ENCODE data around the gene MCTP1.
A peak's percentile ranks its signal among the peaks of the same experiment; 100 is the strongest.
"Not testable (repeated sequence)": the region's sequence is repeated elsewhere in the genome, so short reads cannot be mapped to it uniquely, and the experiment has no call there.

MCTP1 gene

DNA sequence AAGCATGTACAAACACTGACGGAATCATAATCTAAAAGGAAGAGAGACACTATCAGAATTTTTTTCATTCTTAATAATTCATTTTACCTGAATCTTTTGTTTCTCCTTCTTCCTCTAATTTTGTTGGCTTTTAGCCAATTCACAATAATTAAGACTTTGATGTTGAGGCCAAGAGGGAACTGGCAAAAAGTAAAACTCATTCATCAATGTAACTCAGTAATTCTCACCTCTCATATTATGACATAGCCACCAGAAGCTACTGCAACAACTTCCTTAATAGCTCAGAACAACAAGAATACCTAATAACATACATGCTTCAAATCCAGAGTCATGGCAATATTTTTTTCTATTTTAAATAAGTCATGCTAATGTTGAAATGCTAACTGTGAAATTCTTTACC lies 64.5 kb downstream of the MCTP1 start:
- H3K27me3 ChIP-seq (ENCODE audit: insufficient read depth, poor library complexity, severe bottlenecking) = no peaks in the 10 kb centered on the region
- no peak for DNase-seq (ENCODE audit: low spot score)
- no peak overlapping the region for H3K4me3 ChIP-seq (ENCODE audit: severe bottlenecking)
- TF ChIP-seq, protein P1, sequence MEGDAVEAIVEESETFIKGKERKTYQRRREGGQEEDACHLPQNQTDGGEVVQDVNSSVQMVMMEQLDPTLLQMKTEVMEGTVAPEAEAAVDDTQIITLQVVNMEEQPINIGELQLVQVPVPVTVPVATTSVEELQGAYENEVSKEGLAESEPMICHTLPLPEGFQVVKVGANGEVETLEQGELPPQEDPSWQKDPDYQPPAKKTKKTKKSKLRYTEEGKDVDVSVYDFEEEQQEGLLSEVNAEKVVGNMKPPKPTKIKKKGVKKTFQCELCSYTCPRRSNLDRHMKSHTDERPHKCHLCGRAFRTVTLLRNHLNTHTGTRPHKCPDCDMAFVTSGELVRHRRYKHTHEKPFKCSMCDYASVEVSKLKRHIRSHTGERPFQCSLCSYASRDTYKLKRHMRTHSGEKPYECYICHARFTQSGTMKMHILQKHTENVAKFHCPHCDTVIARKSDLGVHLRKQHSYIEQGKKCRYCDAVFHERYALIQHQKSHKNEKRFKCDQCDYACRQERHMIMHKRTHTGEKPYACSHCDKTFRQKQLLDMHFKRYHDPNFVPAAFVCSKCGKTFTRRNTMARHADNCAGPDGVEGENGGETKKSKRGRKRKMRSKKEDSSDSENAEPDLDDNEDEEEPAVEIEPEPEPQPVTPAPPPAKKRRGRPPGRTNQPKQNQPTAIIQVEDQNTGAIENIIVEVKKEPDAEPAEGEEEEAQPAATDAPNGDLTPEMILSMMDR (IDR thresholded peaks at IDR 0.05; ENCODE audit: poor library complexity, severe bottlenecking) = no peak
- H3K27ac ChIP-seq (ENCODE audit: poor library complexity, severe bottlenecking) = no peak overlapping the region
- ATAC-seq (ENCODE audit: low read depth) = no peak
- H3K9me3 ChIP-seq (ENCODE audit: severe bottlenecking) = no peaks in the 10 kb centered on the region
- H3K4me1 ChIP-seq (ENCODE audit: insufficient read depth, poor library complexity, severe bottlenecking) = no peaks in the 10 kb centered on the region
- no peaks in the 10 kb centered on the region for H3K36me3 ChIP-seq (ENCODE audit: low read depth)

DNA sequence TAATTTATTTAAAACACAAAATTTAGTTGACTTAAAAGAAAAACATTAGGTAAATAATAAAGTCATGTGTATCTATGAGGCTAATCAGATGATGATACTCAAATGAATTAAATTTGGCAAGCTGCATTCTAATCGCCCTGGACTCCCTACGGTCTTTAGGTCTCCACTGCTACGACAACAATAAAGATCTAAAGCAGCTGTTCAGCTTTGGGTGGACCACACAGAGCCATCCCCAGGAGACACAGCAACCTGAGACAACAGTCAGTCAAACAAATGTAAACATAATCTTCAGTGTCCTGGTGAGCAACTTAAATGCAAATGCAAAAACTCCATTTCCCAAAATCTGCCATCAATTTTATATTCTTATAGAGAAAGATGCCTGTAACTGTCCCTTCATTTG lies 65.5 kb downstream of the MCTP1 start:
- no peak for DNase-seq (ENCODE audit: low spot score)
- no peak overlapping the region for H3K27ac ChIP-seq (ENCODE audit: poor library complexity, severe bottlenecking)
- H3K4me3 ChIP-seq (ENCODE audit: severe bottlenecking) = no peak overlapping the region
- no peaks in the 10 kb centered on the region for H3K27me3 ChIP-seq (ENCODE audit: insufficient read depth, poor library complexity, severe bottlenecking)
- no peak for ATAC-seq (ENCODE audit: low read depth)
- no peaks in the 10 kb centered on the region for H3K9me3 ChIP-seq (ENCODE audit: severe bottlenecking)
- no peaks in the 10 kb centered on the region for H3K4me1 ChIP-seq (ENCODE audit: insufficient read depth, poor library complexity, severe bottlenecking)
- TF ChIP-seq, protein P1 (IDR thresholded peaks at IDR 0.05; ENCODE audit: poor library complexity, severe bottlenecking) = no peak
- H3K36me3 ChIP-seq (ENCODE audit: low read depth) = no peaks in the 10 kb centered on the region

DNA sequence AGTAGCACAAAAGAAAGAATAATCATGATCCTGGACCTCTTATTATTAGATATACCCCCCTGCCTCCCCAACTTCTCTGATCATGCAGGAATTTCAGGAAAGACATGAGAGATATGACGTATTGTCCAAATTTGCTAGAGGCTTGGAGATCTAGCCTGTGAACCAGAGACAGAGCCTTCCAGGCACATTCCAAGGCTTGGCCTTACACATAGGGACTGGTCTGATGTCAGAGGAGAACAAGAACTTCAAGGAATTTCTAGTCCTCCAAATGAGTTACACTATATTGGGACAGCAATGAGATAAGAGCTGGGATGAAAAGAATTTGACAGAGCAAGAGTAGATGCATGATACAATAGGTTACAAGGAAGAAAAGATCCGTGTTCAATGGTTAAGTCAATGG lies 67.0 kb downstream of the MCTP1 start:
- Histone ChIP-seq H3K4me1 (ENCODE audit: insufficient read depth, poor library complexity, severe bottlenecking) (no peaks in the 10 kb centered on the region), H3K36me3 (ENCODE audit: low read depth) (no peaks in the 10 kb centered on the region), H3K9me3 (ENCODE audit: severe bottlenecking) (no peaks in the 10 kb centered on the region), H3K27me3 (ENCODE audit: insufficient read depth, poor library complexity, severe bottlenecking) (no peaks in the 10 kb centered on the region), H3K27ac (ENCODE audit: poor library complexity, severe bottlenecking) (no peak overlapping the region), H3K4me3 (ENCODE audit: severe bottlenecking) (no peak overlapping the region)
- TF ChIP-seq, protein P1 (IDR thresholded peaks at IDR 0.05; ENCODE audit: poor library complexity, severe bottlenecking) = no peak
- ATAC-seq (ENCODE audit: low read depth) (no peak), DNase-seq (ENCODE audit: low spot score) (no peak)

DNA sequence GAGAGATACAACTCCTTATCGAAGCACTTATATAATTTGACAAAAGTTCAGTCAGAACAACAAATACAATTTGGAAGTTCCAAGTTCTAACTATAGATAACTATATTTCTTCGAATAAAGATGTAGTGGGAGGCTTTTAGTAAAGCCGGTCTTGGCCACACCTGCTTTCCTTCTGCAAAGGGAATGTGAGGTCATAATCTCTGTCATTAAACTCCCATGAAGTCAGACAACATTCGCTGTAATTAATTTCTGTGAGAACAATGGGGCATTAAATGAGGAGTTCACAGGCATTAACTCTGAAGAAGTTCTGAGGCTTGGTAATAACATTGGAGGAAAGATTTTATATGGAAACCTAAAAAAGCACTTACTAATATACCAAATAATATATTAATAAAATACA lies 67.5 kb downstream of the MCTP1 start:
- no peak for ATAC-seq (ENCODE audit: low read depth)
- Histone ChIP-seq H3K36me3 (ENCODE audit: low read depth) (no peaks in the 10 kb centered on the region), H3K4me3 (ENCODE audit: severe bottlenecking) (no peak overlapping the region), H3K4me1 (ENCODE audit: insufficient read depth, poor library complexity, severe bottlenecking) (no peaks in the 10 kb centered on the region), H3K27ac (ENCODE audit: poor library complexity, severe bottlenecking) (no peak overlapping the region), H3K9me3 (ENCODE audit: severe bottlenecking) (no peaks in the 10 kb centered on the region), H3K27me3 (ENCODE audit: insufficient read depth, poor library complexity, severe bottlenecking) (no peaks in the 10 kb centered on the region)
- TF ChIP-seq, protein P1 (IDR thresholded peaks at IDR 0.05; ENCODE audit: poor library complexity, severe bottlenecking) = no peak
- DNase-seq (ENCODE audit: low spot score) = no peak

DNA sequence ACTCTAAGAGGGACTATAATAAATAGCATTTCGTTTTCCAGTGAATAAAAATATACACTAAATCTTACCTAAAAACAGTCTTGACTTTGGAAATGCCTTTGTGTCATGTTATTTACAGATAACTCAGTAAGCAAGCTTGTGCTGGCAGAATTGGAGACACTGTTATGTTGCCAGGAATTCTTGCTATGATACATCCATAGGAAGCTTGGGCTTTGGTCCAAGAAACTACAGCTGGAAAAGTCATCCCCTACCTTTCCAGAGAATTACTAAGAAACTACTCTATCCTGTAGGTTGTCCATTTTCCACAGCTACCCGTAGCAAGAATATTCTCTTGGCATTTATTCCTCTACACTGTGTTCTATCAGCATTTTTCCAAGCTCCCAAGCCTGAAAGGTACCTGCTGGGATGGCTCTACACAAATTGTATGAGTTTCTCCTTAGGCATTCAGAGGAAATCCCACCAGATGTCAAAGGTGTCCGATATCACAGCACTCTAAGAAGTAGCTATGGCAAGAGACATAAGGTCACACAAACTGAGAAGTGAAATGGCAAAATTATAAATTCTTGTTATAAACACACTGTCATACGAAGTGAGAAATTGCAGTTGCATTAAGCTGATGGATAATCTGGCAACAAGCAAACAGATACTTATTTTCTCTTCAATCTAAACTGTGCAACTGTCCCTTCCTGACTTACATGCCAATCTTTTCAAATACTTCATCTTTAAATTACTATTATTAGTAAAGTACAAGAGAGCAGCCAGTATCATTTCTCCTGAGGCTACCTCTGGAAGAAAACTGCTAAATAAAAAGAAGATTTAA lies 68.5 kb downstream of the MCTP1 start:
- TF ChIP-seq, protein P1 (IDR thresholded peaks at IDR 0.05; ENCODE audit: poor library complexity, severe bottlenecking) = no peak
- Histone ChIP-seq H3K27ac (ENCODE audit: poor library complexity, severe bottlenecking) (no peak overlapping the region), H3K9me3 (ENCODE audit: severe bottlenecking) (no peaks in the 10 kb centered on the region), H3K4me1 (ENCODE audit: insufficient read depth, poor library complexity, severe bottlenecking) (no peaks in the 10 kb centered on the region), H3K27me3 (ENCODE audit: insufficient read depth, poor library complexity, severe bottlenecking) (no peaks in the 10 kb centered on the region), H3K36me3 (ENCODE audit: low read depth) (no peaks in the 10 kb centered on the region), H3K4me3 (ENCODE audit: severe bottlenecking) (no peak overlapping the region)
- DNase-seq (ENCODE audit: low spot score) (no peak), ATAC-seq (ENCODE audit: low read depth) (0 out of 3 replicates have a peak, but pooled peaks have one; percentile 40)

DNA sequence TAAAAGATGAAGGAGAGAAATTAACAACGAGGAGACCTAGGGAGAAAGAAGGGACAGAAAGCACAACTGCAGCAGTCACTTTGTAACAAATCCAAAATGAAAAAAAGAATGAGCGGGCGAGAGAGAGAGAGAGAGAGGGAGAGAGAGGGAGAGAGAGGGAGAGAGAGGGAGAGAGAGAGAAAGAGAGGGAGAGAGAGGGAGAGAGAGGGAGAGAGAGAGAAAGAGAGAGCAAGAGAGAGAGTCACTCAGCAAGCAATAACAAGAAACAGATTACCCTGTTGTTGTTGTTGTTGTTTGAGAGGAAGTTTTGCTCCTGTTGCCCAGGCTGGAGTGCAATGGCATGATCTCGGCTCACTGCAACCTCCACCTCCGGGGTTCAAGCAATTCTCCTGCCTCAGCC lies 77.1 kb downstream of the MCTP1 start:
- ATAC-seq (ENCODE audit: low read depth); H3K27ac ChIP-seq (ENCODE audit: poor library complexity, severe bottlenecking); H3K9me3 ChIP-seq (ENCODE audit: severe bottlenecking); DNase-seq (ENCODE audit: low spot score); H3K4me1 ChIP-seq (ENCODE audit: insufficient read depth, poor library complexity, severe bottlenecking); H3K4me3 ChIP-seq (ENCODE audit: severe bottlenecking); H3K36me3 ChIP-seq (ENCODE audit: low read depth): not testable (repeated sequence)
- H3K27me3 ChIP-seq (ENCODE audit: insufficient read depth, poor library complexity, severe bottlenecking) = peaks cover 13% of the 10 kb centered on the region

Measured in RWPE2 (cell line).